Measurements from ENCODE around the gene PREX1. TPM values are rescaled to one million over a fixed set of nuclear protein-coding genes. Genes with fewer than 3 reads are reported as not detected.

PREX1 gene
- total and polyA plus RNA-seq, 8 donors = 1.5 to 13.2 (median 6.3) TPM

DNA sequence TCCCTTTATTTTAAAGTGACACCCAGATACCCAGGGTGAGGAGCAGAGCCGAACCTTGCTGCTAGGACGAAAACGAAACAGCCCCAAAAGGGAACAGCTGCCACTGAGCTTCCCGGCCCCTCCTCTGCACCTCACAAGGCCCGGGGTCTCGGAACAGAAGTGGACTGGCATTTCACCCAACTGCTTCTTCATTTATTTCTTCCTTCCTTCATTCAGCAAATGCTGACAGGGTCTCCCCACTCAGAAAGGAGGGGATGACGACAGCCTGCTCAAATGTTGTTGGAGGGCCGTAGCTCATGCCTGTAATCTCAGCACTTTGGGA is 220.3 kb downstream of the PREX1 start:
- Histone ChIP-seq H3K4me3 (no peak overlapping the region), H3K27me3 (no peaks in the 10 kb centered on the region), H3K27ac (no peak overlapping the region), H3K9me3 (no peaks in the 10 kb centered on the region), H3K36me3 (no peaks in the 10 kb centered on the region), H3K4me1 (no peaks in the 10 kb centered on the region)
- intact Hi-C loops (cut with DNase I) = no loop called here
- WGBS, 2 donors = 71 to 73% methylated on average over 8 of the region's 8 CpGs
- no peak for TF ChIP-seq CTCF (IDR thresholded peaks at IDR 0.05)
- FAIRE-seq = no peak
- DNase-seq = no peak
- no peak for ATAC-seq

- H3K4me3 ChIP-seq = no peak overlapping the region
- H3K4me1 ChIP-seq = no peaks in the 10 kb centered on the region
- intact Hi-C loops (cut with DNase I) = no loop called here
- no peak overlapping the region for H3K27ac ChIP-seq
- no peak for TF ChIP-seq CTCF (IDR thresholded peaks at IDR 0.05)
- H3K27me3 ChIP-seq = no peaks in the 10 kb centered on the region
- ATAC-seq = no peak
- DNase-seq = peak in 2 of 6 donors; percentile 32 to 40
- no peaks in the 10 kb centered on the region for H3K9me3 ChIP-seq
- WGBS, 2 donors = 59 to 71% methylated on average over 10 to 12 of the region's 12 CpGs
- no peaks in the 10 kb centered on the region for H3K36me3 ChIP-seq
- FAIRE-seq = no peak
Observed at GRCh38 chr20:48606841-48607543, 220.8 kb downstream of the PREX1 start.

DNA sequence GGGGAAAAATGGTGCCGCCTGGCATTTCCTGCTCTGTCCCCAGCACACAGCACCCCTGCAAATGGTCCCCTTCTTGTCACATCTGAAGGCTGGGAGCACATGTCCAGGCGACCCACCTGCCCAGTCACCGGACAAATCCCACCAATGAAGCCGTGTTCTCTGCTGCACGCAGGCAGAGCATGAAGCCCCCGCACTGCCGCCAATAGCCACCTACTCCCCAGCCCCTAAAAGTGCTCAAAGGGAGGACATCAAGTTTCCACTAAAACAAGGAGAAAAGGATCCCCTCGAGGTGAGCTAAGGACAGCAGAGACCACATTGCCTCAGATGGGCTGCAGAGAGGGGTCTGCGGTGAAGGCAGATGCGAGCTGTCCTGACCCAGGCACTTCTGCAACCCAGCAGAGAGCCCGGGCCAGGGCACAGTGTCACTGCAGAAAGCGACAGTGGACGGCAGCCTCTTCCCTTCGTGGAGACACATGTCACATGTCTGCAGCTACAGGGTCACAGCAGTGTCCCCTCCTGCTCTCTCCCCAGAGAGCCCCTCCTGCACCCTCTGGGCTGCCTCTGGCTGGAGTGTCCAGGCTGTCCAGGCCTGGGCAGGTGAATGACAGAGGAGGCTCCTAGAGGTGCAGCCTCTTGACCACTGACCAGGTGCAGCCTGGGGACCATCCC is 221.5 kb downstream of the PREX1 start:
- no peak for TF ChIP-seq CTCF (IDR thresholded peaks at IDR 0.05)
- ATAC-seq (no peak), DNase-seq (peak in 2 of 6 donors; percentile 21 to 42), FAIRE-seq (no peak)
- Histone ChIP-seq H3K27ac (no peak overlapping the region), H3K27me3 (no peaks in the 10 kb centered on the region), H3K4me3 (no peak overlapping the region), H3K9me3 (no peaks in the 10 kb centered on the region), H3K4me1 (no peaks in the 10 kb centered on the region), H3K36me3 (no peaks in the 10 kb centered on the region)
- 54 to 72% methylated on average over 14 of the region's 14 CpGs for WGBS, 2 donors
- intact Hi-C loops (cut with DNase I) = no loop called here

DNA sequence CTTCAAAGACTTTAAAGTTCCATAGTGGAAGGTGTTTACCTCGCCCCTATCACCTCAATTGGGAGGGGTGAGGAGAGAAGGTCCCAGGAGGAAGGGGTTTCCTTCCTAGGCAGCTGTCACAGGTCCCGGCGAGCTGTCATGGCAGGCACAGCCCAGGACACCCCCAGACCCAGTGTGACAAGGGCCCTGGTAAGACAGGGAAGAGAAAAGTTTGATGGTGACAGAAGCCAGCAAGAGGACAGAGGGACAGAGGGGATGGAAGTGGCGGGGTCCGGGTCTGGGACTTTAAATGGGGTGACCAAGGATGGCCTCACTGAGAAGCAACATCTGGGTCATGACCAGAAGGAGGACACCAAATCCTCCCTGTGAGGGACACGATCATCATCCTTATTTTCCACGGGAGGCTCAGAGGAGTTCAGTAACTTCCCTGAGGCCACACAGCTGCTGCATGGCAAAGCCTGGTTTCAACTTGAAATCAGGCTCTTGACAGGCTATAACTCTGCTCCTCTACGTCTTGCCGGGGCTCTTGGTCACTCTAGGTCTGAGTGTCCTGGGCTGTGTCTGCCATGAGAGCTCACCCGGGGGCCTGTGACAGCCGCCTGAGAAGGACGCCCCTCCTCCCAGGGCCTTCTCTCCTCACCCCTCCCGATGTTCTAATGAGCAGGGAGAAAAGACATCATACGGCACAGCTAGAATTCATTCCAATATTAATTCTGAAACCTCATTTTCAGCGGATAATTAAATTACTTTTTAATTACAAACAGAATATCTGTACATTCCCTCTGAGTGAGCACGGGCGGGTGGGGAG is 222.2 kb downstream of the PREX1 start:
- FAIRE-seq = no peak
- DNase-seq = peak in 1 of 6 donors; percentile 13
- no peak for TF ChIP-seq CTCF (IDR thresholded peaks at IDR 0.05)
- no peak for ATAC-seq
- H3K36me3 ChIP-seq = no peaks in the 10 kb centered on the region
- 55 to 69% methylated on average over 17 of the region's 17 CpGs for WGBS, 2 donors
- H3K27ac ChIP-seq = no peak overlapping the region
- intact Hi-C loops (cut with DNase I) = no loop called here
- no peaks in the 10 kb centered on the region for H3K4me1 ChIP-seq
- H3K9me3 ChIP-seq = no peaks in the 10 kb centered on the region
- H3K4me3 ChIP-seq = no peak overlapping the region
- no peaks in the 10 kb centered on the region for H3K27me3 ChIP-seq
